Measurements from ENCODE around the gene CADPS2.

Gene CADPS2

GRCh38 chr7:122306320-122307227 lies 579.7 kb downstream of the CADPS2 start:
- Histone ChIP-seq H3K27me3 (ENCODE audit: insufficient read depth, poor library complexity, severe bottlenecking) (peaks cover 58% of the 10 kb centered on the region), H3K27ac (replicated peaks) (no peak overlapping the region), H3K4me3 (replicated peaks; ENCODE audit: insufficient read depth, low read length) (no peak overlapping the region)

GRCh38 chr7:122305475-122306319 lies 580.6 kb downstream of the CADPS2 start:
- Histone ChIP-seq H3K4me3 (replicated peaks; ENCODE audit: insufficient read depth, low read length) (no peak overlapping the region), H3K27me3 (ENCODE audit: insufficient read depth, poor library complexity, severe bottlenecking) (peaks cover 56% of the 10 kb centered on the region), H3K27ac (replicated peaks) (no peak overlapping the region)
- no peak for TF ChIP-seq REST (IDR thresholded peaks at IDR 0.05; ENCODE audit: insufficient replicate concordance, low read depth)
- no peak for TF ChIP-seq POLR2AphosphoS5 (IDR thresholded peaks at IDR 0.05; ENCODE audit: low read depth)
- no peak for TF ChIP-seq CTCF (IDR thresholded peaks at IDR 0.05; ENCODE audit: insufficient read depth, low read length)
- no peak for DNase-seq (ENCODE audit: low read depth in 1 of 2, low spot score in 1 of 2)

More at GRCh38 chr7:122306320-122307227, 579.7 kb downstream of the CADPS2 start:
- no peak for DNase-seq (ENCODE audit: low read depth in 1 of 2, low spot score in 1 of 2)
- TF ChIP-seq CTCF (IDR thresholded peaks at IDR 0.05; ENCODE audit: insufficient read depth, low read length) (no peak), POLR2AphosphoS5 (IDR thresholded peaks at IDR 0.05; ENCODE audit: low read depth) (no peak), REST (IDR thresholded peaks at IDR 0.05; ENCODE audit: insufficient replicate concordance, low read depth) (no peak), SPI1 (IDR thresholded peaks at IDR 0.05; ENCODE audit: borderline replicate concordance, low read depth) (no peak), GABPA (IDR thresholded peaks at IDR 0.05; ENCODE audit: low read depth) (no peak)

GRCh38 chr7:122304996-122305421 lies 581.3 kb downstream of the CADPS2 start:
- H3K27me3 ChIP-seq (ENCODE audit: insufficient read depth, poor library complexity, severe bottlenecking), result peaks cover 53% of the 10 kb centered on the region
- TF ChIP-seq SPI1 (IDR thresholded peaks at IDR 0.05; ENCODE audit: borderline replicate concordance, low read depth) (no peak), GABPA (IDR thresholded peaks at IDR 0.05; ENCODE audit: low read depth) (no peak), POLR2AphosphoS5 (IDR thresholded peaks at IDR 0.05; ENCODE audit: low read depth) (no peak), CTCF (IDR thresholded peaks at IDR 0.05; ENCODE audit: insufficient read depth, low read length) (no peak), REST (IDR thresholded peaks at IDR 0.05; ENCODE audit: insufficient replicate concordance, low read depth) (no peak)

More at GRCh38 chr7:122304996-122305421, 581.3 kb downstream of the CADPS2 start:
- Histone ChIP-seq H3K27ac (replicated peaks) (no peak overlapping the region), H3K4me3 (replicated peaks; ENCODE audit: insufficient read depth, low read length) (no peak overlapping the region)
- DNase-seq (ENCODE audit: low read depth in 1 of 2, low spot score in 1 of 2), result no peak

Measured in HL-60 (cell line).